Measurements from ENCODE around the gene PLA2G2E.

The PLA2G2E gene

GRCh38 chr1:19954059-19954458 lies 30.6 kb upstream of the PLA2G2E start:
- TF ChIP-seq TAF1 (IDR thresholded peaks at IDR 0.05; ENCODE audit: low read depth, low read length) (no peak), POLR2AphosphoS5 (IDR thresholded peaks at IDR 0.05; ENCODE audit: low read depth, low read length) (no peak), POLR2A (IDR thresholded peaks at IDR 0.05; ENCODE audit: low read depth, low read length) (no peak), PAX5 (IDR thresholded peaks at IDR 0.05; ENCODE audit: insufficient read depth, low read length, severe bottlenecking) (no peak), SPI1 (IDR thresholded peaks at IDR 0.05; ENCODE audit: low read depth, low read length) (no peak), POU2F2 (IDR thresholded peaks at IDR 0.05; ENCODE audit: low read depth, low read length) (no peak)
- no peak for DNase-seq (ENCODE audit: insufficient read length, low spot score)

GRCh38 chr1:19949016-19949415 lies 25.6 kb upstream of the PLA2G2E start:
- DNase-seq (ENCODE audit: insufficient read length, low spot score) (no peak), FAIRE-seq (no peak)
- TF ChIP-seq PAX5 (IDR thresholded peaks at IDR 0.05; ENCODE audit: insufficient read depth, low read length, severe bottlenecking) (no peak), POLR2AphosphoS5 (IDR thresholded peaks at IDR 0.05; ENCODE audit: low read depth, low read length) (no peak), POLR2A (IDR thresholded peaks at IDR 0.05; ENCODE audit: low read depth, low read length) (no peak), TAF1 (IDR thresholded peaks at IDR 0.05; ENCODE audit: low read depth, low read length) (no peak), POU2F2 (IDR thresholded peaks at IDR 0.05; ENCODE audit: low read depth, low read length) (no peak), SPI1 (IDR thresholded peaks at IDR 0.05; ENCODE audit: low read depth, low read length) (no peak)

More at GRCh38 chr1:19954059-19954458, 30.6 kb upstream of the PLA2G2E start:
- FAIRE-seq: no peak

GRCh38 chr1:19946971-19947370 lies 23.6 kb upstream of the PLA2G2E start:
- DNase-seq (ENCODE audit: insufficient read length, low spot score): no peak
- no peak for FAIRE-seq
- no peak for TF ChIP-seq POLR2A (IDR thresholded peaks at IDR 0.05; ENCODE audit: low read depth, low read length)
- TF ChIP-seq TAF1 (IDR thresholded peaks at IDR 0.05; ENCODE audit: low read depth, low read length): no peak

GRCh38 chr1:19946331-19946751 lies 22.9 kb upstream of the PLA2G2E start:
- DNase-seq (ENCODE audit: insufficient read length, low spot score) (no peak), FAIRE-seq (no peak)
- TF ChIP-seq POU2F2 (IDR thresholded peaks at IDR 0.05; ENCODE audit: low read depth, low read length) (no peak), PAX5 (IDR thresholded peaks at IDR 0.05; ENCODE audit: insufficient read depth, low read length, severe bottlenecking) (no peak)

GRCh38 chr1:19945914-19946313 lies 22.5 kb upstream of the PLA2G2E start:
- DNase-seq (ENCODE audit: insufficient read length, low spot score): no peak
- FAIRE-seq: no peak
- TF ChIP-seq POU2F2 (IDR thresholded peaks at IDR 0.05; ENCODE audit: low read depth, low read length) (no peak), POLR2AphosphoS5 (IDR thresholded peaks at IDR 0.05; ENCODE audit: low read depth, low read length) (no peak), SPI1 (IDR thresholded peaks at IDR 0.05; ENCODE audit: low read depth, low read length) (no peak)

- DNase-seq (ENCODE audit: insufficient read length, low spot score) (no peak), FAIRE-seq (no peak)
- TF ChIP-seq POLR2AphosphoS5 (IDR thresholded peaks at IDR 0.05; ENCODE audit: low read depth, low read length): no peak
- no peak for TF ChIP-seq SPI1 (IDR thresholded peaks at IDR 0.05; ENCODE audit: low read depth, low read length)
- TF ChIP-seq POLR2A (IDR thresholded peaks at IDR 0.05; ENCODE audit: low read depth, low read length): no peak
- no peak for TF ChIP-seq PAX5 (IDR thresholded peaks at IDR 0.05; ENCODE audit: insufficient read depth, low read length, severe bottlenecking)
- no peak for TF ChIP-seq POU2F2 (IDR thresholded peaks at IDR 0.05; ENCODE audit: low read depth, low read length)
- TF ChIP-seq TAF1 (IDR thresholded peaks at IDR 0.05; ENCODE audit: low read depth, low read length): no peak
Observed at GRCh38 chr1:19942657-19943056, 19.2 kb upstream of the PLA2G2E start.

GRCh38 chr1:19942088-19942487 lies 18.7 kb upstream of the PLA2G2E start:
- TF ChIP-seq SPI1 (IDR thresholded peaks at IDR 0.05; ENCODE audit: low read depth, low read length) (no peak), TAF1 (IDR thresholded peaks at IDR 0.05; ENCODE audit: low read depth, low read length) (no peak), PAX5 (IDR thresholded peaks at IDR 0.05; ENCODE audit: insufficient read depth, low read length, severe bottlenecking) (no peak), POLR2AphosphoS5 (IDR thresholded peaks at IDR 0.05; ENCODE audit: low read depth, low read length) (no peak), POLR2A (IDR thresholded peaks at IDR 0.05; ENCODE audit: low read depth, low read length) (no peak), POU2F2 (IDR thresholded peaks at IDR 0.05; ENCODE audit: low read depth, low read length) (no peak)

GRCh38 chr1:19941206-19941568 lies 17.8 kb upstream of the PLA2G2E start:
- FAIRE-seq: no peak
- DNase-seq (ENCODE audit: insufficient read length, low spot score): no peak
- TF ChIP-seq PAX5 (IDR thresholded peaks at IDR 0.05; ENCODE audit: insufficient read depth, low read length, severe bottlenecking) (no peak), TAF1 (IDR thresholded peaks at IDR 0.05; ENCODE audit: low read depth, low read length) (no peak), POLR2A (IDR thresholded peaks at IDR 0.05; ENCODE audit: low read depth, low read length) (no peak), POU2F2 (IDR thresholded peaks at IDR 0.05; ENCODE audit: low read depth, low read length) (no peak), POLR2AphosphoS5 (IDR thresholded peaks at IDR 0.05; ENCODE audit: low read depth, low read length) (no peak), SPI1 (IDR thresholded peaks at IDR 0.05; ENCODE audit: low read depth, low read length) (no peak)

More at GRCh38 chr1:19942088-19942487, 18.7 kb upstream of the PLA2G2E start:
- FAIRE-seq: no peak
- DNase-seq (ENCODE audit: insufficient read length, low spot score): no peak

- no peak for FAIRE-seq
- no peak for TF ChIP-seq POLR2A (IDR thresholded peaks at IDR 0.05; ENCODE audit: low read depth, low read length)
- TF ChIP-seq POLR2AphosphoS5 (IDR thresholded peaks at IDR 0.05; ENCODE audit: low read depth, low read length): no peak
- no peak for TF ChIP-seq TAF1 (IDR thresholded peaks at IDR 0.05; ENCODE audit: low read depth, low read length)
- no peak for TF ChIP-seq SPI1 (IDR thresholded peaks at IDR 0.05; ENCODE audit: low read depth, low read length)
- TF ChIP-seq POU2F2 (IDR thresholded peaks at IDR 0.05; ENCODE audit: low read depth, low read length): no peak
- TF ChIP-seq PAX5 (IDR thresholded peaks at IDR 0.05; ENCODE audit: insufficient read depth, low read length, severe bottlenecking): no peak
- no peak for DNase-seq (ENCODE audit: insufficient read length, low spot score)
Observed at GRCh38 chr1:19940486-19941205, 17.2 kb upstream of the PLA2G2E start.

- DNase-seq (ENCODE audit: insufficient read length, low spot score) (no peak), FAIRE-seq (no peak)
- no peak for TF ChIP-seq PAX5 (IDR thresholded peaks at IDR 0.05; ENCODE audit: insufficient read depth, low read length, severe bottlenecking)
Observed at GRCh38 chr1:19938472-19938871, 15.1 kb upstream of the PLA2G2E start.

All from GM12891 (cell line).